Karpas-422 (cell line): ENCODE data around the gene CORO6. TPM values are rescaled to one million over a fixed set of nuclear protein-coding genes. Genes with fewer than 3 reads are reported as not detected.
A peak's percentile ranks its signal among the peaks of the same experiment; 100 is the strongest.

Experiments
- DNase-seq: peaks from one replicate; pipeline ENCODE4 v3.0.0-alpha.2; 2015
- H2AFZ ChIP-seq: fragments of 200-600 bp; sonication (generic); 2 replicates; pipeline ENCODE4 v1.6.1; 2014; ENCODE audit warnings: antibody characterized with exemption, low read length, mixed read lengths
- H3K27ac ChIP-seq: fragments of 200-600 bp; sonication (generic); 2 replicates; pipeline ENCODE4 v1.5.1; 2014; ENCODE audit warnings: mild to moderate bottlenecking, low read length, moderate library complexity
- H3K27me3 ChIP-seq: fragments of 200-600 bp; sonication (generic); 2 replicates; pipeline ENCODE4 v1.6.1; 2014; ENCODE audit warnings: low read length, mixed read lengths
- H3K36me3 ChIP-seq: fragments of 200-600 bp; sonication (generic); 2 replicates; pipeline ENCODE4 v1.6.1; 2014; ENCODE audit warnings: low read length, mixed read lengths; ENCODE audit not compliant: insufficient read depth
- H3K4me1 ChIP-seq: fragments of 200-600 bp; sonication (generic); 2 replicates; pipeline ENCODE4 v1.6.1; 2014; ENCODE audit warnings: mild to moderate bottlenecking, low read length, mixed read lengths
- H3K4me2 ChIP-seq: fragments of 200-600 bp; sonication (generic); 2 replicates; pipeline ENCODE4 v1.6.1; 2014; ENCODE audit warnings: low read length, low read depth, mild to moderate bottlenecking; ENCODE audit not compliant: poor library complexity, severe bottlenecking
- H3K4me3 ChIP-seq: fragments of 200-600 bp; sonication (generic); 2 replicates; pipeline ENCODE4 v1.5.1; 2014; ENCODE audit warnings: mild to moderate bottlenecking, antibody characterized with exemption, low read length, mixed read lengths
- H3K79me2 ChIP-seq: fragments of 200-600 bp; sonication (generic); 2 replicates; pipeline ENCODE4 v1.6.1; 2014; ENCODE audit warnings: mild to moderate bottlenecking, low read length, mixed read lengths
- H3K9ac ChIP-seq: fragments of 200-600 bp; sonication (generic); 2 replicates; pipeline ENCODE4 v1.6.0; 2014; ENCODE audit warnings: low read length
- H3K9me2 ChIP-seq: fragments of 200-600 bp; sonication (generic), shearing (Covaris generic); replicated peaks from 2 replicates; pipeline ENCODE4 v1.6.0; 2014; ENCODE audit warnings: mild to moderate bottlenecking, low read length, moderate library complexity; ENCODE audit not compliant: insufficient read depth
- H3K9me3 ChIP-seq: fragments of 300-700, 200-600 bp; sonication (generic); 2 replicates; pipeline ENCODE4 v1.6.1; 2014; ENCODE audit warnings: low read length, mixed read lengths
- H4K20me1 ChIP-seq: fragments of 200-600 bp; sonication (generic); 2 replicates; pipeline ENCODE4 v1.6.1; 2014; ENCODE audit warnings: mild to moderate bottlenecking, antibody characterized with exemption, low read length, low read depth; ENCODE audit not compliant: insufficient read depth
- total RNA-seq: library from RNA; depleted of rRNA; stranded (reverse); fragments of >200 nt; shearing (Covaris generic); gene quantifications from 2 replicates; pipeline ENCODE4 v1.2.3, GENCODE V29; 2014; ENCODE audit warnings: low replicate concordance

Gene CORO6
- total RNA-seq, 1 experiment from 2014 or later: 1.8 TPM

- no peak for DNase-seq
- H3K9ac ChIP-seq: no peak overlapping the region
- no peak overlapping the region for H3K4me2 ChIP-seq
- H3K36me3 ChIP-seq: peaks cover 5% of the 10 kb centered on the region; the same call in 1 of the 2 replicates
- peaks cover 8% of the 10 kb centered on the region; the same call in 1 of the 2 replicates for H3K79me2 ChIP-seq
- H3K4me1 ChIP-seq: peaks cover 9% of the 10 kb centered on the region
- no peak overlapping the region for H3K4me3 ChIP-seq
- H3K9me2 ChIP-seq: no peaks in the 10 kb centered on the region
- no peak overlapping the region for H2AFZ ChIP-seq
- H3K27me3 ChIP-seq: no peaks in the 10 kb centered on the region
- H3K27ac ChIP-seq: no peak overlapping the region
- no peaks in the 10 kb centered on the region for H4K20me1 ChIP-seq
- H3K9me3 ChIP-seq: no peaks in the 10 kb centered on the region
Measured at GRCh38 chr17:29572691-29573557, 49.8 kb downstream of the CORO6 start.

- H3K27me3 ChIP-seq: no peaks in the 10 kb centered on the region
- H3K4me2 ChIP-seq: no peak overlapping the region
- peaks cover 8% of the 10 kb centered on the region; the same call in 1 of the 2 replicates for H3K79me2 ChIP-seq
- no peak overlapping the region for H3K9ac ChIP-seq
- H4K20me1 ChIP-seq: no peaks in the 10 kb centered on the region
- no peak overlapping the region for H3K4me3 ChIP-seq
- H2AFZ ChIP-seq: no peak overlapping the region
- no peak for DNase-seq
- no peaks in the 10 kb centered on the region for H3K9me2 ChIP-seq
- no peak overlapping the region for H3K27ac ChIP-seq
- no peaks in the 10 kb centered on the region for H3K9me3 ChIP-seq
- H3K4me1 ChIP-seq: peaks cover 9% of the 10 kb centered on the region
- H3K36me3 ChIP-seq: peaks cover 5% of the 10 kb centered on the region; the same call in 1 of the 2 replicates
Measured at GRCh38 chr17:29571883-29572681, 50.6 kb downstream of the CORO6 start.

GRCh38 chr17:29571486-29571882, 51.2 kb downstream of the CORO6 start:
- H4K20me1 ChIP-seq: no peaks in the 10 kb centered on the region
- DNase-seq: no peak
- no peak overlapping the region for H3K27ac ChIP-seq
- no peak overlapping the region for H3K4me2 ChIP-seq
- H3K79me2 ChIP-seq: peaks cover 8% of the 10 kb centered on the region; the same call in 1 of the 2 replicates
- H3K9ac ChIP-seq: no peak overlapping the region
- no peaks in the 10 kb centered on the region for H3K9me2 ChIP-seq
- no peak overlapping the region for H2AFZ ChIP-seq
- H3K4me1 ChIP-seq: peaks cover 9% of the 10 kb centered on the region
- H3K36me3 ChIP-seq: peaks cover 5% of the 10 kb centered on the region; the same call in 1 of the 2 replicates
- H3K27me3 ChIP-seq: no peaks in the 10 kb centered on the region
- H3K4me3 ChIP-seq: no peak overlapping the region
- H3K9me3 ChIP-seq: no peaks in the 10 kb centered on the region

- H3K36me3 ChIP-seq: peaks cover 5% of the 10 kb centered on the region; the same call in 1 of the 2 replicates
- H3K4me1 ChIP-seq: peaks cover 13% of the 10 kb centered on the region
Measured at GRCh38 chr17:29570521-29570920, 52.2 kb downstream of the CORO6 start.

GRCh38 chr17:29569245-29569950, 53.3 kb downstream of the CORO6 start:
- no peaks in the 10 kb centered on the region for H3K9me3 ChIP-seq
- peaks cover 23% of the 10 kb centered on the region for H3K4me1 ChIP-seq
- peaks cover 4% of the 10 kb centered on the region; the same call in 1 of the 2 replicates for H4K20me1 ChIP-seq
- no peaks in the 10 kb centered on the region for H3K27me3 ChIP-seq
- H3K9ac ChIP-seq: peak overlapping the region; percentile 90
- H3K4me3 ChIP-seq: peak overlapping the region; percentile 93
- H3K79me2 ChIP-seq: peaks cover 22% of the 10 kb centered on the region
- H3K27ac ChIP-seq: peak overlapping the region; percentile 62; the same call in 1 of the 2 replicates
- peaks cover 2% of the 10 kb centered on the region; the same call in 1 of the 2 replicates for H3K36me3 ChIP-seq
- H3K4me2 ChIP-seq: peak overlapping the region; percentile 76
- no peak for DNase-seq
- no peak overlapping the region for H2AFZ ChIP-seq
- no peaks in the 10 kb centered on the region for H3K9me2 ChIP-seq

More at GRCh38 chr17:29570521-29570920, 52.2 kb downstream of the CORO6 start:
- no peak overlapping the region for H3K9ac ChIP-seq
- no peak overlapping the region for H3K27ac ChIP-seq
- H2AFZ ChIP-seq: no peak overlapping the region
- no peaks in the 10 kb centered on the region for H3K9me2 ChIP-seq
- peaks cover 12% of the 10 kb centered on the region for H3K79me2 ChIP-seq
- no peak overlapping the region for H3K4me3 ChIP-seq
- H4K20me1 ChIP-seq: no peaks in the 10 kb centered on the region
- H3K9me3 ChIP-seq: no peaks in the 10 kb centered on the region
- no peak overlapping the region for H3K4me2 ChIP-seq
- no peak for DNase-seq
- no peaks in the 10 kb centered on the region for H3K27me3 ChIP-seq

GRCh38 chr17:29568331-29569244, 54.1 kb downstream of the CORO6 start, which contains the start of gene TP53I13:
TP53I13 (plus strand) TSS chr17:29568701; CDS start chr17:29568759, 58 bp downstream.
- Histone ChIP-seq H3K4me1 (peaks cover 30% of the 10 kb centered on the region), H3K4me3 (peak within 1 kb of the TSS; percentile 93), H3K4me2 (peak within 1 kb of the TSS; percentile 87), H3K27me3 (no peaks in the 10 kb centered on the region), H3K9ac (peak within 1 kb of the TSS; percentile 90), H4K20me1 (peaks cover 10% of the 10 kb centered on the region; the same call in 1 of the 2 replicates), H3K9me3 (no peaks in the 10 kb centered on the region), H2AFZ (peak within 1 kb of the TSS; percentile 79; the same call in 1 of the 2 replicates), H3K9me2 (no peaks in the 10 kb centered on the region), H3K79me2 (peaks cover 28% of the 10 kb centered on the region), H3K27ac (peak within 1 kb of the TSS; percentile 89), H3K36me3 (peaks cover 4% of the 10 kb centered on the region; the same call in 1 of the 2 replicates)
- DNase-seq: peak; percentile 97
